Hematopoietic multipotent progenitor cell treated with erythropoietin and hydrocortisone succinate and interleukin-3 and kit ligand, for 17 days (in vitro differentiated cells): ENCODE measurements around the gene PGAP2.

ENCODE experiments used
- DNase-seq: peaks from one replicate; pipeline ENCODE4 v3.0.0-alpha.2; 2015; ENCODE audit warnings: low spot score

PGAP2 gene

DNA sequence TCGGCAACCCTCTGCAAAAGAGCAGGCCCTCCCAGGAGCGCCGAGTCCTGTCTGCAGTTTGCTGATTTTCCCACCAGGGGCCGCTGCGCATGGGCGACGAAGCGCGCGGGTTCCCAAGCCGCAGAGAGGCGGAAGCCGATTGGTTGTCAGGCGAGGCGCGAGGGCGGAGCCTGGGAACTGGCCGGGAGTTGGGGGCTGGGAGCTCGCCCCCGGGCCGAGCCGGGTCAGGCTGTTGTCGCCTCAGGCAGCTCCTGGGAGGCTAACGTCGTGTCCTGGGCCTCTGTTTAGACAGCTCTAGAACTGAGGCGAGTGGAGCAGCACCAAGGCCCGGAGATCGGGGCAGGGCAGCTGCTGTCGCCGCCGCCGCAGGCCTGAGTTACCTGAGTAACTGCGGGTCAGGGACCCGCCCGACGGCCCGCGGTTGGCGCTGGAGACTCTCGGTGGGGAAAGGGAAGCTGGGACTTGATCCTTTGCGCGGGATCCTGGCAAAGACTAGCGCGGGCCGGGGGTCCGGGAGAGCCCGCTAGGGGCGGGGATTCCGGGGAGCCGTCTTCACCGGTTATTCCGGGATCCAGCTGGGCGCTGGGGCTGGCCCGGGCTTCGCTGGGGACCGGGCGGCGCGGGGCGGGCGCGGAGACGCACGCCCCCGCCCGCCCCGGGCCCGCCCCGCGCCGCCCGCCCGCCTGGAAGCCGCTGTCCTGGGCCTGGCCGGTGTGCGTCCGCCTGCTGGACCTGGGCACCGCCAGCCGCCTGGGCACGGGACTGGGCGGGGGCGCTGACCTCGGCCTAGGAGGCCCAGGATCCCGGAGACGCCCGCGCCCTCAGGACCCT lies 46.8 kb downstream of the PGAP2 start, which contains the start of gene STIM1:
Gene STIM1, plus strand, starts transcription at position 688 of the 831 bp plus-strand sequence. CDS start 607 bp downstream, outside the sequence.
- peak; percentile 95 for DNase-seq

DNA sequence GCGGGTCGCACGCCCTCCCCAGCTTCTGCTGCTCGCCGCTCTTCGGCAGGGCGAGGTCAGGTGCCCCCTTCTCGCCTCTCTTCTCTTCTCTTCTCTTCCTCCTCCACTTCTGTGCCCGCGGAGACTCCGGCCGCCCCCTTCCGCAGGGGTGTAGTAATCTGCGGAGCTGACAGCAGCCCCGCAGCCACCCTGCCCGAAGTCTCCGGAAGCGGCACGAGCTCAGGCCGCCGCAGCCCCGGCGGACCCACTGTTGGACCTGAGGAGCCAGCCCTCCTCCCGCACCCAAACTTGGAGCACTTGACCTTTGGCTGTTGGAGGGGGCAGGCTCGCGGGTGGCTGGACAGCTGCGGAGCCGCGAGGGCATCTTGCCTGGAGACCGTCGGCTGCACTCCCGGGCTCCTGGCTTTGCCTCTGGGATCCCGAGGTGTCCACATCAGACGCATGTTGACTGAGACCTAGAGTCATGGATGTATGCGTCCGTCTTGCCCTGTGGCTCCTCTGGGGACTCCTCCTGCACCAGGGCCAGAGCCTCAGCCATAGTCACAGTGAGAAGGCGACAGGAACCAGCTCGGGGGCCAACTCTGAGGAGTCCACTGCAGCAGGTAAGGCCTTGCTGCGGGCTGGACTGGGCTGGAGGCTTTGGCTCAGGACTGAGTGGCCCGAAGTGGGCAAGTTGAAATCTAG lies 47.6 kb downstream of the PGAP2 start:
- peak; percentile 53 for DNase-seq

GRCh38 chr11:3856856-3857553 lies 48.6 kb downstream of the PGAP2 start:
- DNase-seq, result peak; percentile 23

DNA sequence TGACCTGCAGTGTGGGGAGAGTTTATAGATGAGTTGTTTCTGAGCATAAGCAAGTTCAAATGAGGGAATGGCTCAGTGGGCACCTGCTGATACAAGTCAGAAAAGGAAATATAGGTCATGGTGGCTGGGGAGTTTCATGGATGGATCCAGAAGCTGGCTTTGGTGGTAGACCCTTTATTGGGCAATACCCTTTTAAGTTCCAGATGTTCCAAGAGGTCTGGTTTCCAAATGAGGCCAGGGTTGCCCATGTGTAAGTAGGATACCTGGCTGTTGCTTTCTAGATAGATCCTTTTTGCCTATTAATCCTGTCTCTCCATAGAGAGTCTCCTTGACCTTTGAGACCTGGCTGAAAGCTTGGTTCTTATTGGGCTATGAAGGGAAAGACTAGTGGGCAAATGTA lies 49.3 kb downstream of the PGAP2 start:
- no peak for DNase-seq

DNA sequence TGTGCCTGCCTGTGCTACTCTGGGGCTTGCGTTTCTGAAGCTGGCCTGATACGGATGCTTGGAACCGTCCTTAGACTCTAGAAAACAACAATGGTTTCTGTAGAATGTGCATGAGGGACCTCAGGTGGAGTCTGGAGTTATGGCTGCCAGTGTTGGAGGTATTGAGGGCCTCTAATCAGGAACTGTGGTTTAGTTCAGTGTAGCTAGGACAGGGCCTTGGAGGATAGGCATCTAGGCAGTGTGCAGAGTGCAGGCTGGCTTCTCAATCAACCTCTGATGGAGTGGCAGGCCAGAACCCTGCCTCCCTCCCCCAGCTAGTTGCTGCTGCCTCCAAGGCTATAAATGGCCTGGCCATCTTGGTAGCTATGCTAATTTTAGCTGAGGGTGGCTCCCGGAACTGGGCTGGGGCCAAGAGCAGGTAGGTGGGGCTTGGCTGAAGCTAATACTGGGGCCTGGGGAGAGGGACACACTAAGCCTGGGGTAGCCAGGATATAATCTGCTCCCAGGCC lies 51.1 kb downstream of the PGAP2 start:
- peak; percentile 53 for DNase-seq

DNA sequence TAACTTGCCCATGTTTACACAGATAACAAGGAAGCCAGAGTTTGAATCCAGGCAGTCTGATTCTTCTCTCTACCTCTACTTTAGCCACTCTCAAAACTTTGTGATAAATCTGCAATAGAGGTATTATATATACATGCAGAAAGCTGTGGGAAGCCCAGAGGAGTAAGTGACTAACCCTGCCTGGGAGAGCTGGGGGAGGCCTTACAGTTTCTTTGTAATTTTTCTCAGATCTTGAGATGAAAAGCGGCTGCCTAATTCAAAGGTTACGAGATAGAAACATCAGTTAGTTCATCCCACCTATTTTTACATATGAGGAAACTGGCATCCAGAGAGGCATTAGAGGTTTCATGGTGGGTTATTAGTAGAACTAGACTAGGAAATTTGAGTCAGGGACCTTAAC lies 52.0 kb downstream of the PGAP2 start:
- DNase-seq, result no peak

DNA sequence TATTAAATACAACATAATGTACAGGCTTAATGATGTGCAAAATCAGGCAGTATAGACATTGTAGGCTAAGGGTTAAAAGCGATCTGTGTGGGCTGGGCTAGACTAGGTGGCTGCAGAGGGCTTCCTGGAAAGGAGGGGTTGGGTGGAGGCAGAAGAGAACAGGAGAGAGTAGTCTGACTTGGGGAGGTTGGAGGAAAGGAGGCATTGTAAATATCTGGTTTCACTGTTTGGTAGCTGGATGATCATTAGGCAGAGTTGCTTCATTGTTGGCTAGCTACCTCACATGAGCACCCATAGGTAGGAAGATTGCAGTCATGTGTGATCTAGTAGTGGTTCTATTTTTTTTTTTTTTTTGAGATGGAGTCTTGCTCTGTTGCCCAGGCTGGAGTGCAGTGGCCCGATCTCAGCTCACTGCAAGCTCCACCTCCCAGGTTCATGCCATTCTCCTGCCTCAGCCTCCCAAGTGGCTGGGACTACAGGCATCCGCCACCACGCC lies 52.6 kb downstream of the PGAP2 start:
- peak; percentile 25 for DNase-seq

DNA sequence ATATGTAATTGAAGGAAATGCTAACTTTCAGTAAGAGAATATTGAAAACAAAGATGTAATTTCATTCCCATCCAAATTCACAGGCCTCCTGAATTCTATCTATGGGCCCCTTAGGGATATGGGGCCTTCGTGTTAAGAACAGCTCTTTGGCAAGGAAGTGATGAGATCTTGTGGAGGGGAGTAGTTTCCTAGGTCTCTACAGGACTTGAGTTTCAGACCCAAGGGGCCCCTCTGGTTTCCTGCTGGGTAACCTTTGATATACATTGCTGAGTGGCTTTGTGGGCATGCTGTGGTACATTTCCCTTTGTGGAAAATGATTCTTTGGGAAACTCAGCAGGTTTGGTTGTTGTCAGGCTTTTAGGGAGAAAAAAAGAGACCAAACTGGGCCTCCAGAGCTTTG lies 53.3 kb downstream of the PGAP2 start:
- DNase-seq, result no peak

DNA sequence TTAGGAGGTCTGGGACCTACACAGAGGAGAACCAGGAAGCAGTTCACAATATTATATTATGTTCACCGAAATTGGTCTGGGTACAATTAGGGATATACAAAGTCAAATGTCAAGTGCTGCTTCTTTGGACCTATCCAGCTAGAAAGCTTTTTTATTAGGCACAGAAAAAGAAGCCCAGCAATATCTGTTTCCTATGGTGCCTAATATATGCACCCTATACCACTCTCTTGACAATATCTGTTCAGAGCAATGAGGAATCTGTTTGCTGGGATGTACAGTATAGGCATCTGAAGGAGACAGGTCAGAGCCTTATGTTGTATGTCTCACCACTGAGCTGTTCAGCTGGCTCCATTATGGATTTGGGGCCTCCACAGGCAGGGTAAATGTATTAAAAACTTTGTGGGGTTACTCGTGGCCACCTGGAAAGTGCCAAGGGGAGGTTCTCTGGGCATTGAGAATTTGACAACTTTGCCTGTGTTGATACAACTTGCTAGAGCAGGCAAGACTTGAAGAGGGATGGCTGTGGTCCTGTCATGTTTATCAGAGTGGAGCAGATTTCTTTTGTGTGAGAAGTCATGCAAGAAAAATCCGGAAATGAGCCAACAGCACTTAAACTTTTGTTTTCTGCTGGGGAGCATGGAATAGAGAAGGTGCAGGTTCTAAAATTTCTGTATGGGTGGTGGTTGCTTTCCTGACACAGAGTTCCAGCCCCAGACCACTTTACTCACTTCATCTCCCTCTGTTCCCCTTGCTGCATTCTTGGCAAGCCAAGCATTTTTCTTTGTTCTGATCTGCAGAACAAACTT lies 57.2 kb downstream of the PGAP2 start:
- no peak for DNase-seq

DNA sequence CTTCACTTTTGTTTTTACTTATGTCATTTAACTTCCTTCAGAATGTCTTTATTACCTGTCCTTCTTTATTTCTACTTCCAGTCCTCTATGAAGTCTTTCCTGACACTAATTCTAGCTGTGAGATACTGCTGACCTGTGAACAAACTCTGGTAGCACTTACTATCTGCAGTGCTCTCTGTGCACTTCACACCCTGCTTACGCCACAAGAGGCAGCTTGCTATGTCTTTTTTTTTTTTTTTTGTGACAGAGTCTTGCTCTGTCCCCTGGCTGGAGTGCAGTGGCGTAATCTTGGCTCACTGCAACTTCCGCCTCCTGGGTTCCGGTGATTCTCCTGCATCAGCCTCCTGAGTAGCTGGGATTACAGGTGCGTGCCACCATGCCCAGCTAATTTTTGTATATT lies 57.8 kb downstream of the PGAP2 start:
- DNase-seq, result peak; percentile 29

GRCh38 chr11:3866836-3867208 lies 58.5 kb downstream of the PGAP2 start:
- no peak for DNase-seq

DNA sequence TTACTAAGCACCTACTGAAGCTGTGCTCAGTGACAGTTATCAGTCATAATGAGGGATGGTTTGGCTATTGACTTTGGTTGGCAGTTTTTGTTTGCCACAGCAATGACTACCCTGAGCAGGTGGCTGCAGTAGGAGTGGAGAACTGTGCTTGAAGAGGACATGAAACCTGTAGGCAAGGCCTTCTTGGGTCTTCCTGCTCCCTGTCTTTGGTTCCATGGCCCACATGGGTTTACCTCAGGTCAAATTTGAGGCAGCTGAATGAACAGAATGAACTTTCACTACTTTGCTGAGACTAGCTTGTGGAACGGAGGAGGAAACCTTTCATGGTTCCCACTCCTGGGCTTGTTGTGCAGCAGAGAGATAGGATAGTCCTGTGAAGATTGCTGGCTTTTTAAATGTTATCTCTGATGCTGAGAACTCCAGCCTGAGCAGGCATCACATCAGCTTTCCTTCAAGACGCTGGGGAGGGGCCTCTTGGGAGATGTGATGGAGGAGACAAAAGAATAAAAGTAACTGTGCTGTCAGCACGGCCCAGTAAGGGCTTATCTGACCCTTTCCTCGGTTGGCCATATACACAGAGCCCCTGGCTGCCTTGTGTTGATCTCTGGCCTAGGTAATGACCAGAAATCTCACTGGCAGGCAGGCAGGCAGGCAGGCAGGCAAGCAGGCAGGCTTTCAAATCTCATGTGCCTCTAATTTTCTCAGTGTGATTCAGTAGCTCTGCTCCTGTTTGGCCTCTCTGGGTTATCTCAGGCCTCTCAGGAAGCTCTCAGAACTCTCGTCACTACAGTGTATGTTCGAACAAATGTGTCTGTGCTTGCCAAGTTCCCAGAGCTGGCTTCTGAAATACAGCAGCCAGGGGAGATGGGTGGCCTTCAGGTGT lies 59.1 kb downstream of the PGAP2 start:
- DNase-seq, result peak; percentile 23

DNA sequence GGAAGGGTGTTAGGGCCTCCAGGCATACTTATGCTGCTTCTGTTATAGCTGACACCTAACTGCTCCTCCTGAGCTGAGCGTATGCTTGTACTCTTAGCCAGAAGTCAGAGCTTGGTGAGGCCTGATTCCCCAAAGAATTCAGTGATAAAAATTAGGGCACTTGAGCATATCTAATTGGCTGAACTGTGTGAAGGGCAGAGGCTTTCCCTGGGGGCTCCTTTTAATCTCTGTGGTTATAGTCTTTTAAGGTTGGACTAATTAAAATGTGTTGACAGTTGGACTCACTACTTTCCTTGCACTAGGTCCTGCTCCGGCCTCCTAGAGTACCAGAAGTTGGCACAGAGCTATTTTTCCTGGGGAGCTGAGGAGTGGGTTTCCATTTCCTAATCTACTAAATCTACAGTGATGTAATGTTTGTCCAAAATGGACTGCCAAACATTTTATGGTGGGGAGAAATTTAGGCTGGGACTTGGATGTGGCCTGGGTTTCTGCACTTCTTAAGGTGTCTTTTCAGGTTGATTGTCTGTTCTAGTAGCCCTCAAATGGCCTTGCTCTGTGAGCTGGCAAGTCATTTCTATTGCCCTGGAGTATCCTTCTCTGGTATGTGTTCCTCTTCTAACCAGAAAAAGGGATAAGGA lies 65.5 kb downstream of the PGAP2 start:
- no peak for DNase-seq
